Measurements from ENCODE around the gene SPSB4.

Gene SPSB4

DNA sequence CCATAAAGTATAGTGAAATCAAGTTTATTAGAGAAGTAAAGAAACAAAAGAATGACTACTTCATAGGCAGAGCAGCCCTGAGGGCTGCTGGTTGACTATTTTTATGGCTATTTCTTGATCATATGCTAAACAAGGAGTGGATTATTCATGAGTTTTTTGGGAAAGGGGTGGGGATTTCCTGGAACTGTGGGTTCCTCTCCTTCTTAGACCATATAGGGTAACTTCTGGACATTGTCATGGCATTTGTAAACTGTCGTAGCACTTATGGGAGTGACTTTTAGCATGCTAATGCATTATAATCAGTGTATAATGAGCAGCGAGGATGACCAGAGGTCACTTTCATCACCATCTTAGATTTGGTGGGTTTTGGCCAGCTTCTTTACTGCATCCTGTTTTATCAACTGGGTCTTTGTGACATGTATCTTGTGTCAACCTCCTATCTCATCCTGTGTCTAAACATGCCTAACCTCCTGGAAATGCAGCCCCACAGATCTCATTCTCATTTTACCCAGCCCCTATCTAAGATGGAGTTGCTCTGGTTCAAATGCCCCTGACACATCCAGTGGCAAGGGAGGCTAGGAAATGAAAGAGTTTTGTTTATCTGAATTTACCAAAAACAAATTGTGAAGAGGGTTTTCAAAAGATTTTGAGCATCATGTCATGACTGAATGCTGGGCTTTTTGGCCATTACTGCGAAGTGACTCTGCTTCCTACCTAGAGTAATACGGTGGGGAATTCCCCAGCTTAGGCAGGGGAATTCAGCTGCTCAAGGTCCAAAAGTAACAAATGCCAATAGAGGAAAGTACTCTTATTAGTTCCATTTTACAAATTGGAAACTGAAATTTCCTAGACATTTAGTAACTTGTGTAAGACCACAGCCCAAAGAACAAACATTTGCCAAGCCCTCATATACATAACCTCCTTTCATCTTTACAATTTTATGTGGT, 6.2 kb upstream of the SPSB4 start:
- no peak for TF ChIP-seq CTCF (IDR thresholded peaks at IDR 0.05; ENCODE audit: low read depth, low read length)
- no peak for DNase-seq (ENCODE audit: low read depth, low spot score)
- H3K4me3 ChIP-seq (ENCODE audit: low read depth, low read length): no peak overlapping the region
- in situ Hi-C loops (cut with HindIII; ENCODE audit: low sequenced_read_pairs): no loop called here

- no peak for TF ChIP-seq CTCF (IDR thresholded peaks at IDR 0.05; ENCODE audit: low read depth, low read length)
- H3K4me3 ChIP-seq (ENCODE audit: low read depth, low read length): no peak overlapping the region
- DNase-seq (ENCODE audit: low read depth, low spot score): no peak
- in situ Hi-C loops (cut with HindIII; ENCODE audit: low sequenced_read_pairs): no loop called here
Measured at GRCh38 chr3:141045849-141046248, 5.3 kb upstream of the SPSB4 start.

GRCh38 chr3:141047168-141047567, 4.0 kb upstream of the SPSB4 start:
- no peak overlapping the region for H3K4me3 ChIP-seq (ENCODE audit: low read depth, low read length)
- no peak for DNase-seq (ENCODE audit: low read depth, low spot score)
- in situ Hi-C loops (cut with HindIII; ENCODE audit: low sequenced_read_pairs): no loop called here
- TF ChIP-seq CTCF (IDR thresholded peaks at IDR 0.05; ENCODE audit: low read depth, low read length): no peak

- no peak overlapping the region for H3K4me3 ChIP-seq (ENCODE audit: low read depth, low read length)
- TF ChIP-seq CTCF (IDR thresholded peaks at IDR 0.05; ENCODE audit: low read depth, low read length): peak; percentile 20
- in situ Hi-C loops (cut with HindIII; ENCODE audit: low sequenced_read_pairs): no loop called here
- DNase-seq (ENCODE audit: low read depth, low spot score): no peak
Measured at GRCh38 chr3:141049681-141050080, 1.5 kb upstream of the SPSB4 start.

GRCh38 chr3:141051443-141052200, 475 bp downstream of the SPSB4 start:
- peak; percentile 44 for DNase-seq (ENCODE audit: low read depth, low spot score)
- in situ Hi-C loops (cut with HindIII; ENCODE audit: low sequenced_read_pairs): no loop called here
- no peak for TF ChIP-seq CTCF (IDR thresholded peaks at IDR 0.05; ENCODE audit: low read depth, low read length)
- peak overlapping the region; percentile 25 for H3K4me3 ChIP-seq (ENCODE audit: low read depth, low read length)

GRCh38 chr3:141052201-141053069, 1.3 kb downstream of the SPSB4 start:
- TF ChIP-seq CTCF (IDR thresholded peaks at IDR 0.05; ENCODE audit: low read depth, low read length): no peak
- no peak overlapping the region for H3K4me3 ChIP-seq (ENCODE audit: low read depth, low read length)
- in situ Hi-C loops (cut with HindIII; ENCODE audit: low sequenced_read_pairs): no loop called here
- peak; percentile 5 for DNase-seq (ENCODE audit: low read depth, low spot score)

All from astrocyte of the spinal cord (primary cell).